CD4-positive, alpha-beta T cell treated with Interleukin-4 for 1 hour (primary cell): ENCODE data around the gene CROCC.
"Not testable (repeated sequence)": the region's sequence is repeated elsewhere in the genome, so short reads cannot be mapped to it uniquely, and the experiment has no call there.

Experiments
- DNase-seq, 2 donors: peaks; one replicate each; pipeline ENCODE4 v3.0.0-alpha.2; 2020 to 2022

CROCC gene

GRCh38 chr1:16946185-16946584 is 24.5 kb downstream of the CROCC start:
- DNase-seq, result not testable (repeated sequence)

- no peak for DNase-seq
Observed at GRCh38 chr1:16946646-16947045, 24.9 kb downstream of the CROCC start.

GRCh38 chr1:16948282-16948891 is 26.7 kb downstream of the CROCC start:
- not testable (repeated sequence) for DNase-seq

GRCh38 chr1:16949026-16949425 is 27.3 kb downstream of the CROCC start:
- not testable (repeated sequence) for DNase-seq

GRCh38 chr1:16952376-16952775 is 30.6 kb downstream of the CROCC start:
- not testable (repeated sequence) for DNase-seq

- no peak for DNase-seq
Observed at GRCh38 chr1:16954579-16954978, 32.8 kb downstream of the CROCC start.

GRCh38 chr1:16955186-16955585 is 33.5 kb downstream of the CROCC start:
- no peak for DNase-seq

- no peak for DNase-seq
Observed at GRCh38 chr1:16956775-16957174, 35.0 kb downstream of the CROCC start.

GRCh38 chr1:16957731-16958130 is 36.0 kb downstream of the CROCC start:
- DNase-seq, result no peak

- no peak for DNase-seq
Observed at GRCh38 chr1:16958475-16958874, 36.7 kb downstream of the CROCC start.

- DNase-seq, result peak; percentile 79 to 80
Observed at GRCh38 chr1:16960560-16961296, 39.0 kb downstream of the CROCC start.

GRCh38 chr1:16961297-16962133 is 39.8 kb downstream of the CROCC start:
- DNase-seq, result no peak

- DNase-seq, result not testable (repeated sequence)
Observed at GRCh38 chr1:16964169-16964568, 42.4 kb downstream of the CROCC start.

- no peak for DNase-seq
Observed at GRCh38 chr1:16965486-16966067, 43.8 kb downstream of the CROCC start.

GRCh38 chr1:16966282-16966681 is 44.6 kb downstream of the CROCC start:
- no peak for DNase-seq

GRCh38 chr1:16967095-16967575 is 45.4 kb downstream of the CROCC start:
- no peak for DNase-seq

GRCh38 chr1:16967962-16968361 is 46.2 kb downstream of the CROCC start:
- DNase-seq, result no peak

GRCh38 chr1:16968372-16968771 is 46.6 kb downstream of the CROCC start:
- DNase-seq, result no peak

- DNase-seq, result no peak
Observed at GRCh38 chr1:16969057-16969611, 47.4 kb downstream of the CROCC start.

GRCh38 chr1:16969651-16970050 is 47.9 kb downstream of the CROCC start:
- DNase-seq, result no peak

- no peak for DNase-seq
Observed at GRCh38 chr1:16970132-16970910, 48.6 kb downstream of the CROCC start.
